Nephron progenitor cell (in vitro differentiated cells): ENCODE data around the gene TSHZ2.

Experiments
- DNase-seq: peaks from one replicate; pipeline ENCODE4 v3.0.0; 2021
- H3K27ac Mint-ChIP-seq: 2 replicates; pipeline ENCODE4 v1.8.0; 2021; ENCODE audit warnings: mild to moderate bottlenecking, moderate library complexity, mixed read lengths
- H3K27me3 Mint-ChIP-seq: 2 replicates; pipeline ENCODE4 v1.8.0; 2021; ENCODE audit warnings: mild to moderate bottlenecking, low read depth, mixed read lengths; ENCODE audit not compliant: poor library complexity
- H3K36me3 Mint-ChIP-seq: 2 replicates; pipeline ENCODE4 v1.8.0; 2021; ENCODE audit warnings: low read depth, mixed read lengths
- H3K4me1 Mint-ChIP-seq: 2 replicates; pipeline ENCODE4 v1.8.0; 2021; ENCODE audit warnings: mixed read lengths
- H3K4me3 Mint-ChIP-seq: 2 replicates; pipeline ENCODE4 v1.8.0; 2021; ENCODE audit warnings: mild to moderate bottlenecking, moderate library complexity, mixed read lengths
- H3K9me3 Mint-ChIP-seq: 2 replicates; pipeline ENCODE4 v1.8.0; 2021; ENCODE audit warnings: mild to moderate bottlenecking, moderate library complexity, mixed read lengths
- CTCF ChIP-seq: fragments of 200-600 bp; sonication (generic); IDR thresholded peaks from 2 replicates; pipeline ENCODE4 v1.5.0; 2021; ENCODE audit warnings: antibody characterized with exemption

TSHZ2 gene

GRCh38 chr20:53227523-53227922 lies 255.4 kb downstream of the TSHZ2 start:
- Mint-ChIP-seq H3K36me3 (peaks cover 11% of the 10 kb centered on the region), H3K9me3 (no peaks in the 10 kb centered on the region), H3K27me3 (peaks cover 4% of the 10 kb centered on the region), H3K27ac (no peak overlapping the region), H3K4me1 (no peaks in the 10 kb centered on the region), H3K4me3 (no peak overlapping the region)
- no peak for DNase-seq
- TF ChIP-seq CTCF = no peak

- H3K27me3 Mint-ChIP-seq = peaks cover 4% of the 10 kb centered on the region
- H3K36me3 Mint-ChIP-seq = peaks cover 23% of the 10 kb centered on the region
- no peak for TF ChIP-seq CTCF
- H3K9me3 Mint-ChIP-seq = no peaks in the 10 kb centered on the region
- no peaks in the 10 kb centered on the region for H3K4me1 Mint-ChIP-seq
- no peak overlapping the region for H3K27ac Mint-ChIP-seq
- no peak overlapping the region for H3K4me3 Mint-ChIP-seq
- no peak for DNase-seq
Measured at GRCh38 chr20:53231061-53231460, 258.9 kb downstream of the TSHZ2 start.

GRCh38 chr20:53237461-53237860 lies 265.3 kb downstream of the TSHZ2 start:
- no peak for DNase-seq
- H3K27me3 Mint-ChIP-seq = no peaks in the 10 kb centered on the region
- H3K27ac Mint-ChIP-seq = no peak overlapping the region
- H3K9me3 Mint-ChIP-seq = no peaks in the 10 kb centered on the region
- no peaks in the 10 kb centered on the region for H3K4me1 Mint-ChIP-seq
- H3K4me3 Mint-ChIP-seq = no peak overlapping the region
- TF ChIP-seq CTCF = no peak
- H3K36me3 Mint-ChIP-seq = peaks cover 19% of the 10 kb centered on the region

GRCh38 chr20:53238121-53238660 lies 266.0 kb downstream of the TSHZ2 start:
- no peaks in the 10 kb centered on the region for H3K4me1 Mint-ChIP-seq
- H3K36me3 Mint-ChIP-seq = peaks cover 19% of the 10 kb centered on the region
- H3K27me3 Mint-ChIP-seq = no peaks in the 10 kb centered on the region
- DNase-seq = no peak
- H3K27ac Mint-ChIP-seq = no peak overlapping the region
- no peaks in the 10 kb centered on the region for H3K9me3 Mint-ChIP-seq
- TF ChIP-seq CTCF = no peak
- H3K4me3 Mint-ChIP-seq = no peak overlapping the region

GRCh38 chr20:53243152-53243551 lies 271.0 kb downstream of the TSHZ2 start:
- Mint-ChIP-seq H3K9me3 (no peaks in the 10 kb centered on the region), H3K27ac (no peak overlapping the region), H3K27me3 (peaks cover 9% of the 10 kb centered on the region), H3K36me3 (peaks cover 9% of the 10 kb centered on the region), H3K4me1 (no peaks in the 10 kb centered on the region), H3K4me3 (no peak overlapping the region)
- TF ChIP-seq CTCF = no peak
- DNase-seq = no peak

- Mint-ChIP-seq H3K4me3 (no peak overlapping the region), H3K4me1 (no peaks in the 10 kb centered on the region), H3K9me3 (no peaks in the 10 kb centered on the region), H3K27me3 (peaks cover 9% of the 10 kb centered on the region), H3K36me3 (peaks cover 9% of the 10 kb centered on the region), H3K27ac (no peak overlapping the region)
- no peak for TF ChIP-seq CTCF
- DNase-seq = no peak
Measured at GRCh38 chr20:53244711-53245110, 272.6 kb downstream of the TSHZ2 start.
